CD1c-positive myeloid dendritic cell (primary cell): Measurements from ENCODE around the gene TFAP2A.

Experiments
- DNase-seq: peaks from one replicate; pipeline ENCODE4 v3.0.0-alpha.2; 2016; ENCODE audit errors: extremely low spot score

TFAP2A gene

GRCh38 chr6:10399451-10399850, 15.4 kb downstream of the TFAP2A start:
- DNase-seq, result no peak

GRCh38 chr6:10398446-10399218, 16.2 kb downstream of the TFAP2A start:
- no peak for DNase-seq

DNA sequence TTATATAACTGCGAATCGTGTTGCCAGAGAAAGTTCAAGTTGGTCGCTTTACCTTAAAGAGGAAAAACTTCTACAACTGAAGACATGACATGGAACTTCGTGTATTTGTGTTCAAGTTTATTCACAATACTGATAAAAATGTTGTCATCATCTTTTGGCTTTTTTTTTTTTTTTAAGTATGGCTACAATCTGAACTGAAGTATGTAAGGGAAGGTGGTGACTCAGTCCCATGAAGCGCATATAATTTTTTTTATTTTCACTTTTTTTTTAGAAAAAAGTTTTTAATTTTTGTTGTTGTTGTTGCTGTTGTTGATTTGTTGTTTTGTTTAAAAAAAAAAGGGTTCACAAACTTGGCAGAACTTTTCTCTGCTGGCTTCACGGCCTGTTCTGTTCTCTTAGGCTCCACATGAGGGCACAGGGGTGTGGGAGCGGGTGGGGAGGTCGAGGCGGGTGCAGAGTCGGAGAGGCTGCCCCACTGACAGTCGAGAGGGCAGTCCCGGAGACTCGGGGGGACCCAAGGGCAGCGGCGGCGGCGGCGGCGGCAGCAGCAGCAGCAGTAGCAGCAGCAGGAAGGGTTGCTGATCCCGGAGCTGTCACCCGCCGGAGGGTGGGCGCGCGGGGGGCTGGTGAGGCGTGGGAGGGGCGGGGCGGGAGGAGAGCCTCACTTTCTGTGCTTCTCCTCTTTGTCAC, 17.0 kb downstream of the TFAP2A start:
- no peak for DNase-seq

- DNase-seq, result no peak
Observed at GRCh38 chr6:10396785-10397184, 18.1 kb downstream of the TFAP2A start.

- DNase-seq, result no peak
Observed at GRCh38 chr6:10395704-10396546, 18.9 kb downstream of the TFAP2A start.

DNA sequence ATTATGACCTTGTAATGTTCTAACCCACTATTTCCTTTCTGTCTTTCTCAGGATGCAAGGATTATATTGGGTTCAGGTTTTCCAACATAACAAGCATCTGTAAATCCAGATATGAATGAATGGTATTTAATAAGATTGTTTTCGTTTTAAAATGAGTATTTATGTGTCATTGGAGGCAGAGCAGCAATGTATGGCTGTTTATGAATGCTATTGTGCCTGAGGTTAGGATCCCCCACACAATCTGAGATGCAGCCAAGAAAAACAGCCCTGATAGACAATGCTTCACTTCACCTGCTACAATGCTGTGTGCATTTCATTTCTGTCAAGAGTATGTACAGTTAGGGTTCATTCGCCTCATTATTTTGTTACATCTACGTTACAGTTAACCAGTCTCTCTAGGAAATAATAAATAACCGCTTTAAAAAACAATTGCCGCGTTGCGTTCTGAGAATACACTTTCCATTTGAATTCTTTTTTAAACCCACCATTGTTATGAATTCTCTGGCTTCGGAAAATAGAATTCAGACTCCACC, 19.6 kb downstream of the TFAP2A start:
- DNase-seq, result no peak

DNA sequence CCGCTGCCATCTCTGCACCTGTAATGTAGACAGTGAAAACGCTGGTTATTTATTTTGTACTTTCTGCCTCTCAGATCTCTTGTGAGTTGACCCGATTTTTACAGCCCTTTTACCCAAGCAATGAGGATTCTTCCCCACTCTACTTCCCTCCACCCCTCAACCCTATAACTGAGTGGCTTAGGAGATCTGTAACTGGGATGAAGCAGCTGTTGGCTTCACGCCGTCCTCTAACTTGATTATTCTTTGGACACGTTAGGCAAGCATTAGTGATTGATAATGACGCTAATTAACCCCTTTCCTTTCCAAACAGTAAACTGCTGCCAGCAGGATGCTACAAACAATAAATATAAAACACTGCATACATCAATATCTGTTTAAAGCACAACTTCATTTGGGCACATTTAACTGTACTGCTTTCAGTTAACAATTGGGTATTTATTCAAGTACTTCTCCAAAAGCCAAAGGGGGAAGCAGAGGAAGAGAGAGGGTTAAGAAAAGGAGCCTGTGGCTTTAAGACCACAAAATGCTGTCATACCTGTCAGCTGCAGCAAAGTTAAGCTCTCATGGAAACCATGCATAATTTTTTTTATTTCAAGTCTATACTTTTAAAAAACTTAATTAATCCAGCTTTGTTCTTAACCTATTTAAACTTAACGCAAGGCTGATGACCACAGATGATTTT, 21.2 kb downstream of the TFAP2A start:
- no peak for DNase-seq

DNA sequence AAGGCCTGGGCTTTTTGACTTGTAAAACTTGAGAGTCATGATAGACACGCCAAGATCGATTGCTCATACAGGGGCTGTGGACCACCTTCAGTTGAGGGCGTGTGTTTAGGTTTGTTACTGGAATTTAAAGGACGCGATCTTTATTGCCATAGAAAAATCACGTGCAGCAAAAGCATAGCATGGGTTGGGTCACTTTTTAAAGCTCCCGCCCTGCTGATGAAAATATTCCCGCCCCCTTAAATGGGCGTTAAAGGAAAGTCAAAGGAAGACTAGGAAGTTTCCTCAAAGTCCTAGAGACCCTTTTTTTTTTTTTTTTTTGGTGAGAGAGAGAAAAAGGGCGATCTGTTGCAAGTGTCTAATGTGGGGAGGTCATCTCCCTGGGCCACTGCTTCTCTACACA, 23.1 kb downstream of the TFAP2A start:
- no peak for DNase-seq

DNA sequence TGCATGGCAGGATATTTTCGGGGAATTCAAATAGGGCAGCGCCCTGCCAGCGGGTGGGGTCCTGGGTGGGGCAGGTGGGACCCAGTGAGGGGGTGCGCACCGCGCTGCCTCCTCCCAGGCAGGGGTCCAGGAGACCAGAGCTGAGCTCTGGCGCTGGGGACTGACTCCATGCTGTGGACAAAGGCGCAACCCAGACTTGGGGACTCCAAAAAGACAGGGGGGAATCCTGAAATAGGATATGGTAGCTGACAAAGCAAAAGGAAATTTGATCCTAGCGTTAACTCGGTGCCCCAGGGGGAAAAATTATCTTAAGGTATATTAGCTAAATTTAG, 23.6 kb downstream of the TFAP2A start:
- DNase-seq, result no peak

- no peak for DNase-seq
Observed at GRCh38 chr6:10390495-10391298, 24.2 kb downstream of the TFAP2A start.

GRCh38 chr6:10389739-10390494, 25.0 kb downstream of the TFAP2A start:
- DNase-seq, result no peak

GRCh38 chr6:10386756-10387654, 27.9 kb downstream of the TFAP2A start:
- DNase-seq, result no peak

GRCh38 chr6:10386220-10386619, 28.7 kb downstream of the TFAP2A start:
- no peak for DNase-seq

DNA sequence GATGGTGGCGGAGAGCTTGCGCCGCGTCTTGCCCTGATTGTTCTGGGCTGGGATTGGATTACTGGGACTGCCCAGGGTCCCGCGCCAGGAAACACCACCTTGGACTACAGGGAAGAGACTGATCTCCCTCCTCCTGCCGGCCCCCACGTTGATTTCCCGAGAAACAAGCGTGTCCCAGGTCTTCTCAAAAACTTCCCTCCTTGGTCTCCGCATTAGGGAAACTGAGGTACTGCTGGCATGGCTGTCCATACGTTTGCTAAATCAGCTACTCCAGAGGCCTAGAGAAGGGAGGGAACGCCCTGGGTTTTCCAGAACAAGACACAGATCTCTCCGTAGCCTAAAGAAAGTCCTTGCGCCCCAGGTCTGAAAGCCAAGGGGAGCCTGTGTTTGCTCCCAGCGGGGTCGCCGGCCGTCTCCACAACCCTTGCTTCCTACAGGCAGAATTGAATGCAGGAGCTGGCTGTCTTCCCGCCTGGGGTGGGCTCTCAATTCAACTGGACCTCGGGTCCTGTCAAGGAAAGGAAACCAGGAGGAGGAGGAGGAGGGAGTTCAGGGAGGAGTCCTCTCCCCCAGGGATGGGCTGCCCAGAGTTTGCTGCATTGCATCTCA, 29.2 kb downstream of the TFAP2A start:
- no peak for DNase-seq

DNA sequence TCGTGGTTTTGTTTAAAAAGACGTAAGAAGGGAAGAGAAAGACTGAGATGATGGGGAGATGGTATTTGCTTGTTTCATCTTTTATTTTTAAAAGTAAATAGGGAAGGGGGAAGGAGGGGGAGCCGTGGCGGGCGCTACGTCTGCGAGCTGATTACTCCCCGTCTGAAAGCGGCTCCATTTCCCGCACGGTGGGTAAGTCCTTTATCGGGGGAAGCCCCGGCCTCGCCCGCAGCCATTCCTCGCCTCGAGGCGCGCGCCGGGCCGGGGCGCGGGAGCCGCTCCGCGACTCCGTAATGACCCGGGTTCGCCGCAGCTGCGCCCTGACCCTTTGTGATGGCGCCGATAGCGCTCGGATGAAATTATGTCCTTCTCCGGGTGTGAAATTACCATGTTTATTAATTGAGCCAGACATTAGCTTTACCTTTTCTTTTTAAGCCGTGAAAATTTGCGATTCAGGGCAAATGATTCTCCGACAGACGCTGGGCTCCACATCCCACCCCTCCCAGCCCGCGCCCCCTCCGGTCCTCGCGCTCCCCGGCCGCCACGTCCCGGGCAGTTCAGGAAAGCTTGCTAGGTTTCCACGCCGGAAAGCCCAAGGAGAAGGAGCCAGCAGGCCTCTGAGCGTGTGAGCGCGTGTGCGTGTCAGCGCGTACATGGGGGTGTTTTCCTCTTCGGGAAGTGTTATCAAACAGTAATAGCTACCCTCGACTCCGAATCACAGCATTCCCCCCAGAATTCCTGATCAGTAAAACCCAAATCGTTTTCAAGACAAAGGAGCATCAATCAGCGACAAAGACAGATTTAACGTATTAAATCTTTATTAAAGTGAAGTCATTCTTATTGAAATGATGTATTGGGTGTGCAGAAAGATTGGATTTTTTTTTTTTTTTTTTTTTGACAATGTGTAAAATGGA, 30.0 kb downstream of the TFAP2A start:
- no peak for DNase-seq

- DNase-seq, result no peak
Observed at GRCh38 chr6:10384091-10384609, 30.7 kb downstream of the TFAP2A start.

GRCh38 chr6:10383331-10384090, 31.4 kb downstream of the TFAP2A start:
- no peak for DNase-seq
